Daoy (cell line): ENCODE measurements around the gene KCNJ1. TPM values are rescaled to one million over a fixed set of nuclear protein-coding genes. Genes with fewer than 3 reads are reported as not detected.

Experiments used
- DNase-seq: peaks from one replicate; pipeline ENCODE4 v3.0.0-alpha.2; 2015; ENCODE audit warnings: low read depth
- total RNA-seq: library from RNA; depleted of rRNA; stranded (reverse); fragments of >200 nt; shearing (Covaris generic); gene quantifications from 2 replicates; pipeline ENCODE4 v1.2.3, GENCODE V29; 2014

Gene KCNJ1
- total RNA-seq, 1 experiment from 2014 or later, result not detected

- DNase-seq, result no peak
Measured at GRCh38 chr11:128901653-128902514, 34.8 kb upstream of the KCNJ1 start.

- DNase-seq, result no peak
Measured at GRCh38 chr11:128900468-128900867, 33.4 kb upstream of the KCNJ1 start.

- DNase-seq, result no peak
Measured at GRCh38 chr11:128898580-128899344, 31.7 kb upstream of the KCNJ1 start.

GRCh38 chr11:128897826-128898225 is 30.7 kb upstream of the KCNJ1 start:
- no peak for DNase-seq

- no peak for DNase-seq
Measured at GRCh38 chr11:128896356-128896755, 29.3 kb upstream of the KCNJ1 start.

GRCh38 chr11:128895526-128895925 is 28.4 kb upstream of the KCNJ1 start:
- DNase-seq, result no peak

GRCh38 chr11:128894685-128895084 is 27.6 kb upstream of the KCNJ1 start:
- DNase-seq, result no peak

- DNase-seq, result no peak
Measured at GRCh38 chr11:128894286-128894681, 27.2 kb upstream of the KCNJ1 start.

GRCh38 chr11:128893578-128894285 is 26.6 kb upstream of the KCNJ1 start:
- no peak for DNase-seq

GRCh38 chr11:128892866-128893565 is 25.9 kb upstream of the KCNJ1 start:
- DNase-seq, result no peak

GRCh38 chr11:128891913-128892398 is 24.9 kb upstream of the KCNJ1 start:
- no peak for DNase-seq

GRCh38 chr11:128890543-128891368 is 23.7 kb upstream of the KCNJ1 start, which contains the start of gene KCNJ5:
Gene KCNJ5, plus strand, starts transcription at chr11:128891356. Its CDS starts 19,918 bp downstream, at chr11:128911274.
- peak; percentile 37 for DNase-seq

GRCh38 chr11:128890216-128890542 is 23.1 kb upstream of the KCNJ1 start:
- DNase-seq, result no peak

GRCh38 chr11:128889657-128890213 is 22.6 kb upstream of the KCNJ1 start:
- DNase-seq, result no peak

GRCh38 chr11:128888034-128888985 is 21.2 kb upstream of the KCNJ1 start:
- DNase-seq, result no peak

GRCh38 chr11:128886406-128887124 is 19.5 kb upstream of the KCNJ1 start:
- DNase-seq, result no peak

- DNase-seq, result peak; percentile 63
Measured at GRCh38 chr11:128884703-128885338, 17.7 kb upstream of the KCNJ1 start.

- DNase-seq, result no peak
Measured at GRCh38 chr11:128884054-128884453, 17.0 kb upstream of the KCNJ1 start.
